HepG2 (cell line): ENCODE measurements around the gene PCDH17. TPM values are rescaled to one million over a fixed set of nuclear protein-coding genes. Genes with fewer than 3 reads are reported as not detected.

Experiments
- EED ChIP-seq: sonication (generic); formaldehyde crosslinking; IDR thresholded peaks from 2 replicates; pipeline ENCODE4 v1.5.0; 2020; ENCODE audit warnings: mild to moderate bottlenecking, missing genetic modification reagents
- HOXA3 ChIP-seq: sonication (generic); formaldehyde crosslinking; IDR thresholded peaks from 2 replicates; pipeline ENCODE4 v1.5.0; 2020; ENCODE audit warnings: missing genetic modification reagents
- MLLT10 ChIP-seq: sonication (generic); formaldehyde crosslinking; IDR thresholded peaks from 2 replicates; pipeline ENCODE4 v1.4.0; 2020; ENCODE audit warnings: missing genetic modification reagents
- REXO4 ChIP-seq: sonication (generic); formaldehyde crosslinking; IDR thresholded peaks from 2 replicates; pipeline ENCODE4 v1.8.0; 2022; ENCODE audit warnings: missing genetic modification reagents, mild to moderate bottlenecking, borderline replicate concordance
- ZMAT3 ChIP-seq: sonication (generic); formaldehyde crosslinking; conservative IDR thresholded peaks from 2 replicates; pipeline ENCODE4 v1.7.0; 2021; ENCODE audit warnings: missing genetic modification reagents
- ZNF512 ChIP-seq: sonication (generic); formaldehyde crosslinking; IDR thresholded peaks from 2 replicates; pipeline ENCODE4 v1.4.0; 2020; ENCODE audit warnings: mild to moderate bottlenecking, missing genetic modification reagents
- ZNF83 ChIP-seq: sonication (generic); formaldehyde crosslinking; IDR thresholded peaks from 2 replicates; pipeline ENCODE4 v1.4.0; 2020; ENCODE audit warnings: missing genetic modification reagents, mild to moderate bottlenecking, borderline replicate concordance
- polyA plus RNA-seq, 8 experiments: library from polyadenylated mRNA; depleted of rRNA in 3 of 8; stranded (reverse) in 7 of 8; unstranded in 1 of 8; fragments of >200 nt; fragmentation: Illumina TruSeq in 4 of 8; extraction: Trizol in 4 of 8; gene quantifications; 2 replicates each; pipeline versions ENCODE4 v1.2.1 to v1.2.3, GENCODE V29; 2011 to 2016; ENCODE audit warnings: low read depth in 4 of 8, missing spikeins in 1 of 8, mixed read lengths in 1 of 8; ENCODE audit not compliant: insufficient read depth in 1 of 8
- total RNA-seq, 5 experiments: library from RNA; depleted of rRNA; stranded (reverse); fragments of >200 nt; fragmentation: Illumina TruSeq; extraction: Trizol; gene quantifications; 2 replicates each; pipeline ENCODE4 v1.2.3, GENCODE V29; 2016; ENCODE audit warnings: low read depth in 1 of 5
- TF ChIP-seq, protein P1 (sequence below): sonication (generic); formaldehyde crosslinking; IDR thresholded peaks from 2 replicates; pipeline ENCODE4; 2020; ENCODE audit warnings: missing genetic modification reagents, mild to moderate bottlenecking, borderline replicate concordance
- TF ChIP-seq, protein P2 (sequence below): sonication (generic); formaldehyde crosslinking; IDR thresholded peaks from 2 replicates; pipeline ENCODE4 v1.5.0; 2020; ENCODE audit warnings: mild to moderate bottlenecking, missing genetic modification reagents, borderline replicate concordance

The PCDH17 gene
- total and polyA plus RNA-seq, 2 of the 13 experiments (the other 11 are each of a cell fraction or from before 2014, with no cell fraction given) = not detected

GRCh38 chr13:57633950-57634838 is 2.6 kb downstream of the PCDH17 start (continued):
- TF ChIP-seq, protein P1, sequence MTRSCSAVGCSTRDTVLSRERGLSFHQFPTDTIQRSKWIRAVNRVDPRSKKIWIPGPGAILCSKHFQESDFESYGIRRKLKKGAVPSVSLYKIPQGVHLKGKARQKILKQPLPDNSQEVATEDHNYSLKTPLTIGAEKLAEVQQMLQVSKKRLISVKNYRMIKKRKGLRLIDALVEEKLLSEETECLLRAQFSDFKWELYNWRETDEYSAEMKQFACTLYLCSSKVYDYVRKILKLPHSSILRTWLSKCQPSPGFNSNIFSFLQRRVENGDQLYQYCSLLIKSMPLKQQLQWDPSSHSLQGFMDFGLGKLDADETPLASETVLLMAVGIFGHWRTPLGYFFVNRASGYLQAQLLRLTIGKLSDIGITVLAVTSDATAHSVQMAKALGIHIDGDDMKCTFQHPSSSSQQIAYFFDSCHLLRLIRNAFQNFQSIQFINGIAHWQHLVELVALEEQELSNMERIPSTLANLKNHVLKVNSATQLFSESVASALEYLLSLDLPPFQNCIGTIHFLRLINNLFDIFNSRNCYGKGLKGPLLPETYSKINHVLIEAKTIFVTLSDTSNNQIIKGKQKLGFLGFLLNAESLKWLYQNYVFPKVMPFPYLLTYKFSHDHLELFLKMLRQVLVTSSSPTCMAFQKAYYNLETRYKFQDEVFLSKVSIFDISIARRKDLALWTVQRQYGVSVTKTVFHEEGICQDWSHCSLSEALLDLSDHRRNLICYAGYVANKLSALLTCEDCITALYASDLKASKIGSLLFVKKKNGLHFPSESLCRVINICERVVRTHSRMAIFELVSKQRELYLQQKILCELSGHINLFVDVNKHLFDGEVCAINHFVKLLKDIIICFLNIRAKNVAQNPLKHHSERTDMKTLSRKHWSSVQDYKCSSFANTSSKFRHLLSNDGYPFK (CRISPR knock-in tag) = no peak
- TF ChIP-seq REXO4 (CRISPR knock-in tag) = no peak
- no peak for TF ChIP-seq ZNF512 (CRISPR knock-in tag)
- TF ChIP-seq ZNF83 = no peak
- TF ChIP-seq HOXA3 = no peak
- TF ChIP-seq MLLT10 (CRISPR knock-in tag) = no peak
- TF ChIP-seq EED (CRISPR knock-in tag) = no peak
- no peak for TF ChIP-seq ZMAT3 (CRISPR knock-in tag)
- TF ChIP-seq, protein P2, sequence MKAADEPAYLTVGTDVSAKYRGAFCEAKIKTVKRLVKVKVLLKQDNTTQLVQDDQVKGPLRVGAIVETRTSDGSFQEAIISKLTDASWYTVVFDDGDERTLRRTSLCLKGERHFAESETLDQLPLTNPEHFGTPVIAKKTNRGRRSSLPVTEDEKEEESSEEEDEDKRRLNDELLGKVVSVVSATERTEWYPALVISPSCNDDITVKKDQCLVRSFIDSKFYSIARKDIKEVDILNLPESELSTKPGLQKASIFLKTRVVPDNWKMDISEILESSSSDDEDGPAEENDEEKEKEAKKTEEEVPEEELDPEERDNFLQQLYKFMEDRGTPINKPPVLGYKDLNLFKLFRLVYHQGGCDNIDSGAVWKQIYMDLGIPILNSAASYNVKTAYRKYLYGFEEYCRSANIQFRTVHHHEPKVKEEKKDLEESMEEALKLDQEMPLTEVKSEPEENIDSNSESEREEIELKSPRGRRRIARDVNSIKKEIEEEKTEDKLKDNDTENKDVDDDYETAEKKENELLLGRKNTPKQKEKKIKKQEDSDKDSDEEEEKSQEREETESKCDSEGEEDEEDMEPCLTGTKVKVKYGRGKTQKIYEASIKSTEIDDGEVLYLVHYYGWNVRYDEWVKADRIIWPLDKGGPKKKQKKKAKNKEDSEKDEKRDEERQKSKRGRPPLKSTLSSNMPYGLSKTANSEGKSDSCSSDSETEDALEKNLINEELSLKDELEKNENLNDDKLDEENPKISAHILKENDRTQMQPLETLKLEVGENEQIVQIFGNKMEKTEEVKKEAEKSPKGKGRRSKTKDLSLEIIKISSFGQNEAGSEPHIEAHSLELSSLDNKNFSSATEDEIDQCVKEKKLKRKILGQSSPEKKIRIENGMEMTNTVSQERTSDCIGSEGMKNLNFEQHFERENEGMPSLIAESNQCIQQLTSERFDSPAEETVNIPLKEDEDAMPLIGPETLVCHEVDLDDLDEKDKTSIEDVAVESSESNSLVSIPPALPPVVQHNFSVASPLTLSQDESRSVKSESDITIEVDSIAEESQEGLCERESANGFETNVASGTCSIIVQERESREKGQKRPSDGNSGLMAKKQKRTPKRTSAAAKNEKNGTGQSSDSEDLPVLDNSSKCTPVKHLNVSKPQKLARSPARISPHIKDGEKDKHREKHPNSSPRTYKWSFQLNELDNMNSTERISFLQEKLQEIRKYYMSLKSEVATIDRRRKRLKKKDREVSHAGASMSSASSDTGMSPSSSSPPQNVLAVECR (CRISPR knock-in tag) = no peak
- TF ChIP-seq, all 625 proteins: peak for 0
